DND-41 (cell line): ENCODE results near the gene CLCN6.

Experiments used
- ATAC-seq: fragments of 200-7000 bp; cut with Tn5 transposase; 3 replicates; pipeline ENCODE4 v1.9.1; 2021; ENCODE audit warnings: low read depth; ENCODE audit not compliant: insufficient read depth
- DNase-seq: peaks from one replicate; pipeline ENCODE4 v3.0.0-alpha.2; 2020
- H2AFZ ChIP-seq: 2 replicates; pipeline ENCODE4 v1.6.0; 2012; ENCODE audit warnings: low read depth, low read length
- H3K27ac ChIP-seq: 2 replicates; pipeline ENCODE4 v1.5.1; 2012; ENCODE audit warnings: low read length, inconsistent platforms
- H3K27me3 ChIP-seq: fragments of 200-600 bp; sonication (generic); 2 replicates; pipeline ENCODE4 v1.6.0; 2012; ENCODE audit warnings: low read length, mild to moderate bottlenecking, inconsistent platforms; ENCODE audit not compliant: insufficient read depth, poor library complexity
- H3K36me3 ChIP-seq: 2 replicates; pipeline ENCODE4 v1.5.1; 2012; ENCODE audit warnings: low read length, inconsistent platforms; ENCODE audit not compliant: insufficient read depth
- H3K4me1 ChIP-seq: 2 replicates; pipeline ENCODE4 v1.5.1; 2012; ENCODE audit warnings: mild to moderate bottlenecking, low read length; ENCODE audit not compliant: insufficient read depth
- H3K4me2 ChIP-seq: 2 replicates; pipeline ENCODE4 v1.6.0; 2012; ENCODE audit warnings: mild to moderate bottlenecking, moderate library complexity, low read length, inconsistent platforms; ENCODE audit not compliant: insufficient read depth
- H3K4me3 ChIP-seq, 2 experiments: fragments of 200-600 bp in 1 of 2; shearing (Covaris generic) in 1 of 2; 2 replicates each; pipeline ENCODE4 v1.5.1; 2012 to 2016; ENCODE audit warnings: inconsistent platforms in 2 of 2, low read length in 2 of 2, mild to moderate bottlenecking in 2 of 2, low read depth in 1 of 2, moderate library complexity in 1 of 2
- H3K79me2 ChIP-seq: 2 replicates; pipeline ENCODE4 v1.6.0; 2012; ENCODE audit warnings: low read length, inconsistent platforms; ENCODE audit not compliant: insufficient read depth
- H3K9ac ChIP-seq: 2 replicates; pipeline ENCODE4 v1.6.0; 2012; ENCODE audit warnings: low read depth, mild to moderate bottlenecking, inconsistent platforms, low read length, moderate library complexity
- H3K9me3 ChIP-seq: 2 replicates; pipeline ENCODE4 v1.5.1; 2012; ENCODE audit warnings: low read length, moderate library complexity, mild to moderate bottlenecking, inconsistent platforms; ENCODE audit not compliant: insufficient read depth, severe bottlenecking
- H4K20me1 ChIP-seq: 2 replicates; pipeline ENCODE4 v1.6.0; 2012; ENCODE audit warnings: low read length; ENCODE audit not compliant: insufficient read depth
- CTCF ChIP-seq: IDR thresholded peaks from 2 replicates; pipeline ENCODE4 v1.5.1; 2012; ENCODE audit warnings: borderline replicate concordance, low read length, moderate library complexity, mild to moderate bottlenecking; ENCODE audit not compliant: poor library complexity, severe bottlenecking; ENCODE audit errors: extremely low read depth
- EZH2 ChIP-seq: IDR thresholded peaks from 3 replicates; pipeline ENCODE4 v1.6.1; 2012; ENCODE audit warnings: borderline replicate concordance, low read depth, mild to moderate bottlenecking, moderate library complexity, low read length, inconsistent platforms; ENCODE audit not compliant: severe bottlenecking

CLCN6 gene

GRCh38 chr1:11765661-11766428 lies 40.1 kb upstream of the CLCN6 start:
- Histone ChIP-seq H3K79me2 (no peaks in the 10 kb centered on the region), H4K20me1 (no peaks in the 10 kb centered on the region), H3K9ac (no peak overlapping the region), H3K4me1 (no peaks in the 10 kb centered on the region), H3K4me3 (no peak overlapping the region), H3K27ac (no peak overlapping the region), H3K36me3 (no peaks in the 10 kb centered on the region), H3K4me2 (no peak overlapping the region), H3K27me3 (no peaks in the 10 kb centered on the region), H3K9me3 (no peaks in the 10 kb centered on the region), H2AFZ (no peak overlapping the region)
- ATAC-seq (no peak), DNase-seq (no peak)
- TF ChIP-seq CTCF, result no peak

GRCh38 chr1:11766429-11766776 lies 39.6 kb upstream of the CLCN6 start:
- TF ChIP-seq CTCF, result no peak
- TF ChIP-seq EZH2, result no peak
- no peak overlapping the region for H2AFZ ChIP-seq
- no peak for ATAC-seq
- no peaks in the 10 kb centered on the region for H3K36me3 ChIP-seq
- no peak overlapping the region for H3K4me3 ChIP-seq
- no peak overlapping the region for H3K27ac ChIP-seq
- no peaks in the 10 kb centered on the region for H3K9me3 ChIP-seq
- no peak for DNase-seq
- no peaks in the 10 kb centered on the region for H4K20me1 ChIP-seq
- no peaks in the 10 kb centered on the region for H3K27me3 ChIP-seq
- H3K9ac ChIP-seq, result no peak overlapping the region
- H3K79me2 ChIP-seq, result no peaks in the 10 kb centered on the region
- no peak overlapping the region for H3K4me2 ChIP-seq
- H3K4me1 ChIP-seq, result no peaks in the 10 kb centered on the region

- Histone ChIP-seq H2AFZ (no peak overlapping the region), H4K20me1 (no peaks in the 10 kb centered on the region), H3K4me1 (no peaks in the 10 kb centered on the region), H3K36me3 (no peaks in the 10 kb centered on the region), H3K4me3 (no peak overlapping the region), H3K79me2 (no peaks in the 10 kb centered on the region), H3K27me3 (no peaks in the 10 kb centered on the region), H3K4me2 (no peak overlapping the region), H3K9me3 (no peaks in the 10 kb centered on the region), H3K27ac (no peak overlapping the region), H3K9ac (no peak overlapping the region)
- DNase-seq (no peak), ATAC-seq (no peak)
- TF ChIP-seq CTCF (no peak), EZH2 (no peak)
These were observed 37.9 kb upstream of the CLCN6 start for GRCh38 chr1:11767922-11768704.
